Mesenchymal stem cell (in vitro differentiated cells and primary cell): ENCODE data around the gene THNSL1.

Experiments used
- DNase-seq: peaks from one replicate; pipeline ENCODE4 v3.0.0-alpha.2; 2013
- H2AFZ ChIP-seq: one replicate; pipeline ENCODE4 v1.6.1; 2013; ENCODE audit warnings: low read depth, mild to moderate bottlenecking, control low read depth, inconsistent platforms, low read length, moderate library complexity
- H2AK5ac ChIP-seq: 2 replicates; pipeline ENCODE4 v1.6.1; 2013; ENCODE audit warnings: low read length, moderate library complexity, mild to moderate bottlenecking, inconsistent platforms; ENCODE audit not compliant: severe bottlenecking
- H2BK120ac ChIP-seq: one replicate; pipeline ENCODE4 v1.6.1; 2013; ENCODE audit warnings: low read depth, mild to moderate bottlenecking, inconsistent platforms, low read length, moderate library complexity
- H2BK12ac ChIP-seq, 2 experiments: one replicate each; pipeline ENCODE4 v1.6.1; 2013; ENCODE audit warnings: inconsistent platforms in 2 of 2, low read length in 2 of 2, mild to moderate bottlenecking in 2 of 2, moderate library complexity in 2 of 2, control low read depth in 1 of 2
- H2BK15ac ChIP-seq: one replicate; pipeline ENCODE4 v1.6.1; 2013; ENCODE audit warnings: mild to moderate bottlenecking, low read depth, inconsistent platforms; ENCODE audit not compliant: poor library complexity, severe bottlenecking
- H2BK5ac ChIP-seq: 2 replicates; pipeline ENCODE4 v1.6.1; 2013; ENCODE audit warnings: low read depth, mild to moderate bottlenecking, low read length, control low read depth, inconsistent platforms; ENCODE audit not compliant: poor library complexity, severe bottlenecking
- H3K14ac ChIP-seq, 2 experiments: one replicate each; pipeline ENCODE4 v1.6.1; 2013; ENCODE audit warnings: inconsistent platforms in 2 of 2, low read length in 2 of 2, control low read depth in 1 of 2, mild to moderate bottlenecking in 1 of 2, moderate library complexity in 1 of 2
- H3K18ac ChIP-seq, 2 experiments: one replicate each; pipeline ENCODE4 v1.6.1; 2013; ENCODE audit warnings: inconsistent platforms in 2 of 2, low read length in 2 of 2, control low read depth in 1 of 2, low read depth in 1 of 2, mild to moderate bottlenecking in 1 of 2
- H3K23ac ChIP-seq, 2 experiments: one replicate each; pipeline ENCODE4 v1.6.1; 2013; ENCODE audit warnings: inconsistent platforms in 2 of 2, low read length in 2 of 2, mild to moderate bottlenecking in 2 of 2, moderate library complexity in 2 of 2, control low read depth in 1 of 2
- H3K27ac ChIP-seq: 2 replicates; pipeline ENCODE4 v1.5.1; 2013; ENCODE audit warnings: mild to moderate bottlenecking, moderate library complexity, low read length, control low read depth, inconsistent platforms; ENCODE audit not compliant: poor library complexity, severe bottlenecking
- H3K27me3 ChIP-seq, 2 experiments: 2 replicates each; pipeline versions ENCODE4 v1.6.1 to v1.7.0; 2013; ENCODE audit warnings: low read length in 2 of 2, mild to moderate bottlenecking in 2 of 2, moderate library complexity in 2 of 2, control low read depth in 1 of 2, inconsistent platforms in 1 of 2; ENCODE audit not compliant: control insufficient read depth in 1 of 2, insufficient read depth in 1 of 2
- H3K36me3 ChIP-seq, 2 experiments: 2 replicates each; pipeline versions ENCODE4 v1.6.1 to v1.7.0; 2013; ENCODE audit warnings: low read length in 2 of 2, control low read depth in 1 of 2, inconsistent platforms in 1 of 2, low read depth in 1 of 2, mild to moderate bottlenecking in 1 of 2; ENCODE audit not compliant: insufficient read depth in 2 of 2, control insufficient read depth in 1 of 2
- H3K4ac ChIP-seq, 2 experiments: one replicate each; pipeline ENCODE4 v1.6.1; 2013; ENCODE audit warnings: inconsistent platforms in 2 of 2, low read length in 2 of 2, mild to moderate bottlenecking in 2 of 2, moderate library complexity in 2 of 2, control low read depth in 1 of 2, low read depth in 1 of 2
- H3K4me1 ChIP-seq: 2 replicates; pipeline ENCODE4 v1.6.1; 2013; ENCODE audit warnings: low read depth, low read length, control low read depth; ENCODE audit not compliant: control insufficient read depth, insufficient read depth
- H3K4me2 ChIP-seq: 2 replicates; pipeline ENCODE4 v1.6.1; 2013; ENCODE audit warnings: low read length, mild to moderate bottlenecking, inconsistent platforms; ENCODE audit not compliant: poor library complexity, severe bottlenecking
- H3K4me3 ChIP-seq, 2 experiments: 2 replicates each; pipeline versions ENCODE4 v1.5.1 to v1.7.0; 2013; ENCODE audit warnings: low read length in 2 of 2, mild to moderate bottlenecking in 2 of 2, control low read depth in 1 of 2, low read depth in 1 of 2; ENCODE audit not compliant: insufficient read depth in 1 of 2
- H3K79me1 ChIP-seq: replicated peaks from 2 replicates; pipeline ENCODE4 v1.6.1; 2013; ENCODE audit warnings: mild to moderate bottlenecking, control low read depth, low read length, inconsistent platforms; ENCODE audit not compliant: poor library complexity, severe bottlenecking
- H3K9ac ChIP-seq: 2 replicates; pipeline ENCODE4 v1.7.0; 2013; ENCODE audit warnings: mild to moderate bottlenecking, low read length, moderate library complexity
- H3K9me3 ChIP-seq: 2 replicates; pipeline ENCODE4 v1.7.0; 2013; ENCODE audit warnings: mild to moderate bottlenecking, low read length; ENCODE audit not compliant: control insufficient read depth
- H4K8ac ChIP-seq: one replicate; pipeline ENCODE4 v1.6.1; 2013; ENCODE audit warnings: inconsistent platforms, mild to moderate bottlenecking, low read length, moderate library complexity
- H4K91ac ChIP-seq: one replicate; pipeline ENCODE4 v1.6.1; 2013; ENCODE audit warnings: mild to moderate bottlenecking, low read length, inconsistent platforms
- WGBS: methylation state at CpG from one replicate; pipeline ENCODE4 v1.1.7; 2013; ENCODE audit warnings: mixed read lengths; 5-methylcytosine and 5-hydroxymethylcytosine counted together

THNSL1 gene

DNA sequence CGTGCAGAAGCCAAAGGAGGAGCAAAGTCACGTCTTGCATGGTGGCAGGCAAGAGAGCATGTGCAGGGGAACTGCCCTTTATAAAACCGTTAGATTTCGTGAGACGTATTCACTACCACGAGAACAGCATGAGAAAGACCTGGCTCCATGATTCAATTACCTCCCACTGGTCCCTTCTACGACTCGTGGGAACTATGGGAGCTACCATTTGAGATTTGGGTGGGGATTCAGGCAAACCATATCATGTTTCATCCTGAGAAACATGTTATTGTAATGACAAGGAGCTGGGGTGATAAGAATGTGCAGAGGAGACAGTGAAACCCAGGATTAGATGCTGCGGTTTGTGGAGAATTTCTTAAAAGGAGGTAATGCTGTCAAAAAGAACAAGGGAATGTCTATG lies 34.0 kb downstream of the THNSL1 start:
- Histone ChIP-seq H3K4me2 (no peak overlapping the region), H2AFZ (no peak overlapping the region), H4K8ac (no peak overlapping the region), H2BK12ac (no peak overlapping the region), H3K23ac (no peak overlapping the region), H3K4me3 (no peak overlapping the region), H2BK120ac (no peak overlapping the region), H3K36me3 (no peaks in the 10 kb centered on the region), H3K18ac (no peak overlapping the region), H2AK5ac (no peak overlapping the region), H3K9me3 (peaks cover 4% of the 10 kb centered on the region), H3K14ac (no peak overlapping the region), H3K27ac (no peak overlapping the region), H3K4ac (no peak overlapping the region), H3K9ac (no peak overlapping the region), H3K79me1 (no peaks in the 10 kb centered on the region), H3K27me3 (peaks cover 0 to 7% of the 10 kb centered on the region in 2 experiments), H3K4me1 (no peaks in the 10 kb centered on the region), H2BK5ac (no peak overlapping the region), H4K91ac (no peak overlapping the region), H2BK15ac (no peak overlapping the region)
- no peak for DNase-seq
- WGBS, result 84% methylated on average over 9 of the region's 9 CpGs

- no peak for DNase-seq
- no peak overlapping the region for H2BK120ac ChIP-seq
- H2BK12ac ChIP-seq, result no peak overlapping the region
- H3K4me3 ChIP-seq, result no peak overlapping the region
- H3K4ac ChIP-seq, result no peak overlapping the region
- no peak overlapping the region for H4K8ac ChIP-seq
- no peak overlapping the region for H3K23ac ChIP-seq
- H3K9me3 ChIP-seq, result peaks cover 4% of the 10 kb centered on the region
- no peak overlapping the region for H3K27ac ChIP-seq
- H3K36me3 ChIP-seq, result no peaks in the 10 kb centered on the region
- H2AK5ac ChIP-seq, result no peak overlapping the region
- H3K27me3 ChIP-seq, result peaks cover 5 to 7% of the 10 kb centered on the region in 2 experiments
- no peaks in the 10 kb centered on the region for H3K79me1 ChIP-seq
- WGBS, result no CpG with 5 or more reads among the region's 1 CpG
- H2BK15ac ChIP-seq, result no peak overlapping the region
- no peaks in the 10 kb centered on the region for H3K4me1 ChIP-seq
- H3K9ac ChIP-seq, result no peak overlapping the region
- H2BK5ac ChIP-seq, result no peak overlapping the region
- H2AFZ ChIP-seq, result no peak overlapping the region
- no peak overlapping the region for H3K4me2 ChIP-seq
- H3K18ac ChIP-seq, result no peak overlapping the region
- no peak overlapping the region for H3K14ac ChIP-seq
- no peak overlapping the region for H4K91ac ChIP-seq
These were observed 35.6 kb downstream of the THNSL1 start for GRCh38 chr10:25052012-25052411.

DNA sequence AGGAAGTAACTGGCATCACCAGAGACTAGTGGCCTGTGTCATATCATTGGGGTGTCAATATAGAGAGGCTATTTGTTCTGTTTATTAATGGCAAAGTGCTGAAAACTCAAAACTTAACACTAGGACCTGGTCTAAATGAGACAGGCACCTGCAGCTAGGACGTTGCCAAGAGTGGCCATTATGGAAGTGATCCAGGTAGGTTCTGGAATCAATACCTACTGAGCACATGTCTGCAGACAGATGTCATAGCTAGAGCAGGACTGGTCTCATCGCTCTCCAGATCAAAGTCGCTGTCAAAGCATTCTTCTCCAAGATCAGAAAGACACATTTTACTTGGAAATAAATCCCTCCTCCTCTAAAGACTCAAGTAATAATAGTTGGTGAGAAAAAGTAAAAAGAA lies 40.3 kb downstream of the THNSL1 start:
- no peak overlapping the region for H2BK15ac ChIP-seq
- H3K18ac ChIP-seq, result no peak overlapping the region
- no peak overlapping the region for H2BK12ac ChIP-seq
- no peak overlapping the region for H4K91ac ChIP-seq
- no peaks in the 10 kb centered on the region for H3K36me3 ChIP-seq
- H3K4me1 ChIP-seq, result peaks cover 2% of the 10 kb centered on the region
- no peak overlapping the region for H2BK5ac ChIP-seq
- no peak overlapping the region for H3K27ac ChIP-seq
- no peak overlapping the region for H3K14ac ChIP-seq
- no peak overlapping the region for H3K9ac ChIP-seq
- no peak overlapping the region for H2AK5ac ChIP-seq
- H4K8ac ChIP-seq, result no peak overlapping the region
- no peak overlapping the region for H3K4me2 ChIP-seq
- H3K23ac ChIP-seq, result no peak overlapping the region
- no peak overlapping the region for H3K4ac ChIP-seq
- WGBS, result 70% methylated on average over 2 of the region's 3 CpGs
- no peak overlapping the region for H2BK120ac ChIP-seq
- no peak overlapping the region for H2AFZ ChIP-seq
- H3K79me1 ChIP-seq, result no peaks in the 10 kb centered on the region
- DNase-seq, result no peak
- no peak overlapping the region for H3K4me3 ChIP-seq
- H3K9me3 ChIP-seq, result no peaks in the 10 kb centered on the region
- peaks cover 0 to 5% of the 10 kb centered on the region in 2 experiments for H3K27me3 ChIP-seq

- Histone ChIP-seq H2BK15ac (no peak overlapping the region), H3K36me3 (no peaks in the 10 kb centered on the region), H3K4me2 (no peak overlapping the region), H2BK5ac (no peak overlapping the region), H4K91ac (no peak overlapping the region), H3K27me3 (peaks cover 0 to 5% of the 10 kb centered on the region in 2 experiments), H3K14ac (no peak overlapping the region), H3K4me3 (no peak overlapping the region), H3K9me3 (no peaks in the 10 kb centered on the region), H3K4ac (no peak overlapping the region), H2BK120ac (no peak overlapping the region), H4K8ac (no peak overlapping the region), H2AFZ (no peak overlapping the region), H3K79me1 (no peaks in the 10 kb centered on the region), H2BK12ac (no peak overlapping the region), H2AK5ac (no peak overlapping the region), H3K4me1 (peaks cover 7% of the 10 kb centered on the region), H3K9ac (no peak overlapping the region), H3K18ac (no peak overlapping the region), H3K27ac (no peak overlapping the region), H3K23ac (no peak overlapping the region)
- DNase-seq, result no peak
- WGBS, result 90% methylated on average over 2 of the region's 4 CpGs
These were observed 41.5 kb downstream of the THNSL1 start for GRCh38 chr10:25057886-25058285.
